ENCODE measurements around the gene CYP8B1. TPM values are rescaled to one million over a fixed set of nuclear protein-coding genes. Genes with fewer than 3 reads are reported as not detected.

CYP8B1 gene
- total and polyA plus RNA-seq, 2 of the 13 experiments (the other 11 are each of a cell fraction or from before 2014, with no cell fraction given) = 0.58 to 2.0 TPM

- TF ChIP-seq, protein P1, sequence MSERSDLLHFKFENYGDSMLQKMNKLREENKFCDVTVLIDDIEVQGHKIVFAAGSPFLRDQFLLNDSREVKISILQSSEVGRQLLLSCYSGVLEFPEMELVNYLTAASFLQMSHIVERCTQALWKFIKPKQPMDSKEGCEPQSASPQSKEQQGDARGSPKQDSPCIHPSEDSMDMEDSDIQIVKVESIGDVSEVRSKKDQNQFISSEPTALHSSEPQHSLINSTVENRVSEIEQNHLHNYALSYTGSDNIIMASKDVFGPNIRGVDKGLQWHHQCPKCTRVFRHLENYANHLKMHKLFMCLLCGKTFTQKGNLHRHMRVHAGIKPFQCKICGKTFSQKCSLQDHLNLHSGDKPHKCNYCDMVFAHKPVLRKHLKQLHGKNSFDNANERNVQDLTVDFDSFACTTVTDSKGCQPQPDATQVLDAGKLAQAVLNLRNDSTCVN (CRISPR knock-in tag; IDR thresholded peaks at IDR 0.05; ENCODE audit: borderline replicate concordance) = no peak
- TF ChIP-seq EHMT2 (IDR thresholded peaks at IDR 0.05; ENCODE audit: borderline replicate concordance, low read depth, low read length) = peak; percentile 77; the same call in 1 of the 2 replicates
- TF ChIP-seq, protein P2, sequence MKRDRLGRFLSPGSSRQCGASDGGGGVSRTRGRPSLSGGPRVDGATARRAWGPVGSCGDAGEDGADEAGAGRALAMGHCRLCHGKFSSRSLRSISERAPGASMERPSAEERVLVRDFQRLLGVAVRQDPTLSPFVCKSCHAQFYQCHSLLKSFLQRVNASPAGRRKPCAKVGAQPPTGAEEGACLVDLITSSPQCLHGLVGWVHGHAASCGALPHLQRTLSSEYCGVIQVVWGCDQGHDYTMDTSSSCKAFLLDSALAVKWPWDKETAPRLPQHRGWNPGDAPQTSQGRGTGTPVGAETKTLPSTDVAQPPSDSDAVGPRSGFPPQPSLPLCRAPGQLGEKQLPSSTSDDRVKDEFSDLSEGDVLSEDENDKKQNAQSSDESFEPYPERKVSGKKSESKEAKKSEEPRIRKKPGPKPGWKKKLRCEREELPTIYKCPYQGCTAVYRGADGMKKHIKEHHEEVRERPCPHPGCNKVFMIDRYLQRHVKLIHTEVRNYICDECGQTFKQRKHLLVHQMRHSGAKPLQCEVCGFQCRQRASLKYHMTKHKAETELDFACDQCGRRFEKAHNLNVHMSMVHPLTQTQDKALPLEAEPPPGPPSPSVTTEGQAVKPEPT (CRISPR knock-in tag; IDR thresholded peaks at IDR 0.05; ENCODE audit: low read depth) = no peak
- no peak for TF ChIP-seq ZNF460 (CRISPR knock-in tag; IDR thresholded peaks at IDR 0.05; ENCODE audit: borderline replicate concordance)
- peak; percentile 68 for TF ChIP-seq ZNF644 (CRISPR knock-in tag; IDR thresholded peaks at IDR 0.05; ENCODE audit: low read depth)
- TF ChIP-seq ARNT2 (CRISPR knock-in tag; IDR thresholded peaks at IDR 0.05; ENCODE audit: low read depth) = no peak
- TF ChIP-seq REPIN1 (CRISPR knock-in tag; IDR thresholded peaks at IDR 0.05; ENCODE audit: borderline replicate concordance, low read depth) = no peak
- no peak for TF ChIP-seq ZNF724P (CRISPR knock-in tag; IDR thresholded peaks at IDR 0.05; ENCODE audit: borderline replicate concordance)
- TF ChIP-seq GABPA (IDR thresholded peaks at IDR 0.05; ENCODE audit: low read depth, low read length) = no peak
- TF ChIP-seq GABPA (CRISPR knock-in tag; IDR thresholded peaks at IDR 0.05; ENCODE audit: low read depth) = no peak
- TF ChIP-seq ZSCAN31 (CRISPR knock-in tag; IDR thresholded peaks at IDR 0.05; ENCODE audit: low read depth) = no peak
- TF ChIP-seq ZSCAN12 (CRISPR knock-in tag; IDR thresholded peaks at IDR 0.05) = no peak
- TF ChIP-seq THRA (CRISPR knock-in tag; IDR thresholded peaks at IDR 0.05; ENCODE audit: borderline replicate concordance) = no peak; the same call in 1 of the 2 replicates
- peak; percentile 78 for TF ChIP-seq ASH2L (IDR thresholded peaks at IDR 0.05; ENCODE audit: insufficient read length, low read depth, low read length)
- TF ChIP-seq CREB1 (IDR thresholded peaks at IDR 0.05) = peak; percentile 21; the same call in 1 of the 2 replicates
- peak; percentile 67; the same call in 1 of the 2 replicates for TF ChIP-seq CREB1 (CRISPR knock-in tag; IDR thresholded peaks at IDR 0.05)
- TF ChIP-seq GABPB1 (CRISPR knock-in tag; IDR thresholded peaks at IDR 0.05) = no peak
- no peak for TF ChIP-seq IRF2 (CRISPR knock-in tag; IDR thresholded peaks at IDR 0.05)
- TF ChIP-seq HDAC1 (CRISPR knock-in tag; IDR thresholded peaks at IDR 0.05) = no peak; the same call in 1 of the 2 replicates
- 0 out of 2 replicates have a peak, but pooled peaks have one; percentile 67 for TF ChIP-seq NKX3-1 (CRISPR knock-in tag; IDR thresholded peaks at IDR 0.05)
- no peak for TF ChIP-seq ZSCAN30 (CRISPR knock-in tag; IDR thresholded peaks at IDR 0.05)
- no peak for TF ChIP-seq KAT7 (CRISPR knock-in tag; IDR thresholded peaks at IDR 0.05; ENCODE audit: borderline replicate concordance)
- no peak for TF ChIP-seq ZNF3 (CRISPR knock-in tag; IDR thresholded peaks at IDR 0.05)
- no peak for TF ChIP-seq NFE2L1 (CRISPR knock-in tag; IDR thresholded peaks at IDR 0.05; ENCODE audit: borderline replicate concordance)
- TF ChIP-seq BRCA1 (CRISPR knock-in tag; IDR thresholded peaks at IDR 0.05) = no peak
- TF ChIP-seq, protein P3, sequence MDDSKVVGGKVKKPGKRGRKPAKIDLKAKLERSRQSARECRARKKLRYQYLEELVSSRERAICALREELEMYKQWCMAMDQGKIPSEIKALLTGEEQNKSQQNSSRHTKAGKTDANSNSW (CRISPR knock-in tag; IDR thresholded peaks at IDR 0.05; ENCODE audit: borderline replicate concordance) = no peak
- TF ChIP-seq HOXA7 (CRISPR knock-in tag; IDR thresholded peaks at IDR 0.05) = no peak
Measured at GRCh38 chr3:42829628-42830436, 45.8 kb downstream of the CYP8B1 start (continued).

All from HepG2 (cell line).